ENCODE data around the gene CARD11.

DNA sequence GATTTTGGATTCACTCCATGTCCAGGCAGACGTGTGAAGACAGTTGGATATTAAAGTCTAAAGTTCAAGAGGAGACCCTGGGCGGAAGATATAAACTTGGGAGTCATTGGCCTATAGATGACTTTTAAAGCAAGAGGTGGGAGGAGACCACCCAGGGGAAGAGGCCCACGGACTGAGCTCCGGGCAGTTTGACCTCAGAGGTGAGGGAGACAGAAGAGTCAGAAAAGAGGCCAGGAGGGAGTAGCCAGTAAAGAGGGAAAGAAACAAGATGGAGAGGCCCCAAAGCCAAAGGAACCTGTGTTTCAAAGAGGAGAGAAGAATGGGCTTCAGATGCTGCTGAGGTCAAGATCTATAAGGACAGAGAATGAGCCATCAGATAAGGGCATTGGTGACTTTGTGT lies 11.4 kb downstream of the CARD11 start:
- TF ChIP-seq, protein P1, sequence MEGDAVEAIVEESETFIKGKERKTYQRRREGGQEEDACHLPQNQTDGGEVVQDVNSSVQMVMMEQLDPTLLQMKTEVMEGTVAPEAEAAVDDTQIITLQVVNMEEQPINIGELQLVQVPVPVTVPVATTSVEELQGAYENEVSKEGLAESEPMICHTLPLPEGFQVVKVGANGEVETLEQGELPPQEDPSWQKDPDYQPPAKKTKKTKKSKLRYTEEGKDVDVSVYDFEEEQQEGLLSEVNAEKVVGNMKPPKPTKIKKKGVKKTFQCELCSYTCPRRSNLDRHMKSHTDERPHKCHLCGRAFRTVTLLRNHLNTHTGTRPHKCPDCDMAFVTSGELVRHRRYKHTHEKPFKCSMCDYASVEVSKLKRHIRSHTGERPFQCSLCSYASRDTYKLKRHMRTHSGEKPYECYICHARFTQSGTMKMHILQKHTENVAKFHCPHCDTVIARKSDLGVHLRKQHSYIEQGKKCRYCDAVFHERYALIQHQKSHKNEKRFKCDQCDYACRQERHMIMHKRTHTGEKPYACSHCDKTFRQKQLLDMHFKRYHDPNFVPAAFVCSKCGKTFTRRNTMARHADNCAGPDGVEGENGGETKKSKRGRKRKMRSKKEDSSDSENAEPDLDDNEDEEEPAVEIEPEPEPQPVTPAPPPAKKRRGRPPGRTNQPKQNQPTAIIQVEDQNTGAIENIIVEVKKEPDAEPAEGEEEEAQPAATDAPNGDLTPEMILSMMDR (conservative IDR thresholded peaks at IDR 0.05; ENCODE audit: low read length): no peak
- TF ChIP-seq EZH2phosphoT487 (IDR thresholded peaks at IDR 0.05; ENCODE audit: borderline replicate concordance): no peak
